Right lobe of liver (tissue), 4 donors: ENCODE data around the gene UACA.

ENCODE experiments used
- CTCF ChIP-seq, 4 donors: fragments of 200-600 bp in 3 of 4; fragments of 450-650 bp in 1 of 4; IDR thresholded peaks; one replicate each; pipeline versions ENCODE4 v1.5.1 to v1.8.0; 2016 to 2022; ENCODE audit warnings: antibody characterized with exemption in 4 of 4, mild to moderate bottlenecking in 2 of 4
- POLR2A ChIP-seq: fragments of 450-650 bp; IDR thresholded peaks from one replicate; pipeline ENCODE4 v1.6.1; 2017; ENCODE audit warnings: antibody characterized with exemption, mild to moderate bottlenecking
- donor health status: DM: no; HTN: no; CAD: no.
- donor health status: DM: no; HTN: no; CAD: no.
- donor health status: DM: no; HTN: yes; CAD: no.

GRCh38 chr15:70698426-70698825, 64.9 kb downstream of the UACA start:
- TF ChIP-seq POLR2A (no peak), CTCF (IDR thresholded peaks at IDR 0.05) (no peak)
